GM21528 (cell line): ENCODE measurements around the gene FAM13A.

Experiments
- ATAC-seq: cut with Tn5 transposase; IDR thresholded peaks from one replicate; pipeline ENCODE4 v1.9.1; 2021; ENCODE audit warnings: mild to moderate bottlenecking, moderate library complexity; ENCODE audit not compliant: unreplicated experiment, low FRiP score

Gene FAM13A

GRCh38 chr4:88818631-88819470 is 238.1 kb downstream of the FAM13A start:
- no peak for ATAC-seq

DNA sequence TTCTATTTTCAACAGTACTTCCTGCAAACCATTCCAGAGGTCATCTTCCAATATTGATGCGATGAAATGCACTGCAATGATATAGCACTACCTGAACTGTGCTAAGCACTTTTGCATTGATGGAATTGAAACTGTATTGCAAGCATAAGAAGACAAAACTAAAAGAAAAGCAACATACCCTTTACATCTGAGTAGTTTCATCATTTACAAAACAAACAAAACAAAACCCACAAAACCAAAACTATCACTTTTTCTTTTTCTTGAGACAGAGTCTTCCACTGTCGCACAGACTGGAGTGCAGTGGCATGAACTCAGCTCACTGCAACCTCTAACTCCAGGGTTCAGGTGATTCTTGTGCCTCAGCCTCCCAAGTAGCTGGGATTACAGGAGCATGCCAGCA is 239.2 kb downstream of the FAM13A start:
- ATAC-seq: no peak

GRCh38 chr4:88816360-88816759 is 240.6 kb downstream of the FAM13A start:
- no peak for ATAC-seq

GRCh38 chr4:88814043-88814617 is 242.9 kb downstream of the FAM13A start:
- no peak for ATAC-seq

- no peak for ATAC-seq
These were observed 244.0 kb downstream of the FAM13A start for GRCh38 chr4:88813013-88813412.

DNA sequence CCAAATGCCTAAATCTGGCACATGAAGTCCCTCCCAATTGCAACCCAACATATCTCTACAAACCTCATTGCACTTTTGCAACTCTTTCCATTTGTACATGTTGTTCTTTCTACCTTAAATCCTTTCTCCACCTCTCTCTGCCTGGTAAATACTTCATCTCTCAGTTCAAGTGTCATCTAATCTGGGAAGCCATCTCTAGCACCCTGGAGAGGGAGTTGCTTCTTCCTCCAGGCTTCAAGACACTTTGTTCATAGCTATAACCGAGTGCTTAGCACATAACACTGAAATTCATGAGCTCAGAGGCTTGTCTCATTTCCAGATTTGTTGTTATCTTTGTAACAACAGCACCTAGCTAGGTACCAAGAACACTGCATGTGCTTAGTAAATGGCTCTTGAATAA is 244.6 kb downstream of the FAM13A start:
- ATAC-seq: no peak

DNA sequence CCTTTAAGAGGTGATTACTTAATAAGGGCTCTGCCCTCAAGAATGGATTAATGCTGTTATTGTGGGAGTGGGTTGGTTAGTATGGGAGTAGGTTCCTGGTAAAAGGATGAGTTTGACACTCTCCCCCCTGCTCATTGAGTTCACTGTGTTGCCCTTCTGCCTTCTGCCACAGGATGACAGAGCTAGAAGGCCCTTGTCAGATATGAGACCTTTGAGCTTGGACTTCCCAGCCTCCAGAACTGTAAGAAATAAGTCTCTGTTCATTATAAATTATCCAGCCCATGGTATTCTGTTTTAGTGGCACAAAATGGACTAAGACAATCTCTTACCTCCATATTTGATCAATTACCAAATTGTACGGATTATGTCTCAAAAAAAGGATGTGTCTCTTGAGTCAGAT is 245.1 kb downstream of the FAM13A start:
- ATAC-seq: no peak

DNA sequence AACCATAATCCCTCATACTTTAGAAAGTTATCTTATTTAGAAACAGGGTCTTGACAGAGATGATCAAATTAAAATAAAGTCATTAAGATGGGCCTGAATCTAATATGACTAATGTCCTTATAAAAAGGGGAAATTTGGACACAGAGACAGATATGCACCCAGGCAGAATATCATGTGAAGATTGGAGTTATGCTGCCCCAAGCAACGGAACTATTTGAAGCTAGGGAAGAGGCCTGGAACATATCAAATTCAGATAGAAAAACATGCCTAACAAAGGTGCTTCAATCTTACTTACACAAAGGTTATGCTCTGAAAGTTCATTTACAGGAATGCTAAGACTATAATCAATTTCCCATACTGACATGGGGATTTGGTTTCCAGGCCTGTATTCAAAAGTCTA is 246.7 kb downstream of the FAM13A start:
- ATAC-seq: no peak

- ATAC-seq: no peak
These were observed 247.3 kb downstream of the FAM13A start for GRCh38 chr4:88809576-88810219.

DNA sequence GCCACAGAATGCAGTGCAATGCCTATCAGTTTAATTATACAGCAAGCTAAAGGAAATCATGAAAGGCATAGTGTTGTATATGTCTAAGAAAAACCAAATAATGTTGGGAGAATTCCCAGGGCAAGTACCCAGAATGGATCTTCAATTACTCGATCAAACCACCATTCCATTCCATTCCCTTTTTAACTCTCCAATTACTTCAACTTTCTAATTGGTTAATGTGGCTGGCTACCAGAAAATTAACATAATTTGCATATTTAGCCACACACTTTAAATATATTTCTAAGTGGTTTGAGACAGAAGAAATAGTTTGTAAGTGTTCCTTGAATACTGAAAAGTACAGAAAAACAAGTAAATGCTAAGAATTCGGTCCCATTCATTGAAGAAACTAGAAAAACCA is 247.9 kb downstream of the FAM13A start:
- no peak for ATAC-seq

GRCh38 chr4:88807499-88807898 is 249.5 kb downstream of the FAM13A start:
- ATAC-seq: no peak

DNA sequence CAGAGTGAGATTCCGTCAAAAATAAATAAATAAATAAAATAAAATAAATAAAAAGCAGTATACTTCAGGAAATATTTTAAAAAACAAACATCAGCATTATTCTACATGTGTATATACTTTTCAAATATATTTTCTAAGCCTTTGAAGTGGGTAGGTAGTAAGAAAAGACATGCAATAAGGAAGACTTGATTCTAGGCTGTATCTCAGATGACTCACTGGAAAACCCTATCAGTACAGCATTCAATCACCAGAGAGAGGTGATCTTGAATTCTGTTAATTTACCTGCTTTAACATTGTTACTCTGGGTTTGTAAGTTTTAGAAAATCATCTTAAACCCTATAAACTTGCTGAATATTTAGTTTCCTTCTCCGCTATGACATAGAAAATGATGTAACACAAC is 252.8 kb downstream of the FAM13A start:
- no peak for ATAC-seq

- ATAC-seq: peak; percentile 62
These were observed 253.3 kb downstream of the FAM13A start for GRCh38 chr4:88803600-88804096.

DNA sequence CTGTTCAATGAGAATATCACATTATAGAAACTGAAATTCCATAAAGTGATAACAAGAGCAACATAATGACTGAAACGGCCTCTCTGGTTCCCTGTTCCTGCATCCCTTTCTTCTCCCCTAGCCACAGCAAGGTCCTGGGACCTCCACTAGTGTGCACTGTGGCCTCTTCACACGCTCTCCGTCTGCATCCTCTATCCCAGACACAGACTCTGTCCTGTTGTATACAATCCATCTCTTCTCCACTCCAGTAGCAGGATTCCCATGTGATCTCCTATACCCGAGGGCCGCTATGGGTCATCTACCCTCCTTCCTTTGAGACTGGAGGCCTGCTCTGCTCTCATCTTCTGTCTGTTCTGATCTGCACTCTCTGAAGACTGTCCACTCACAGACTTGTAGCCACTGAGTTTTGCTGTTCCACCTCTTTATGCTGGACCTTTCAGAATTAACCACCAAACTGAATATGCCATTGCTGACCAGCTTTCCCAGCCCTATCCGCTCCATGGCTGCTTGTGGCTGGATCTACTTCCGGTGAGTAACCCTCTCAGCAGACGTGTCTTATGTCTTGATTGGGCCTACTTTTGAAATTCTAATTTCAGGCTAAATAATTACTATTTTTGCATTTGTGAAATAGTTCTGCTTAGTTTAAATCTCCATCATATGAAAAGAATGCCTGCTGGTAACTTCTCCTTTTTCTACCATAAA is 254.2 kb downstream of the FAM13A start:
- ATAC-seq: no peak

GRCh38 chr4:88802138-88802537 is 254.8 kb downstream of the FAM13A start:
- ATAC-seq: no peak

GRCh38 chr4:88799900-88800299 is 257.1 kb downstream of the FAM13A start:
- ATAC-seq: no peak

DNA sequence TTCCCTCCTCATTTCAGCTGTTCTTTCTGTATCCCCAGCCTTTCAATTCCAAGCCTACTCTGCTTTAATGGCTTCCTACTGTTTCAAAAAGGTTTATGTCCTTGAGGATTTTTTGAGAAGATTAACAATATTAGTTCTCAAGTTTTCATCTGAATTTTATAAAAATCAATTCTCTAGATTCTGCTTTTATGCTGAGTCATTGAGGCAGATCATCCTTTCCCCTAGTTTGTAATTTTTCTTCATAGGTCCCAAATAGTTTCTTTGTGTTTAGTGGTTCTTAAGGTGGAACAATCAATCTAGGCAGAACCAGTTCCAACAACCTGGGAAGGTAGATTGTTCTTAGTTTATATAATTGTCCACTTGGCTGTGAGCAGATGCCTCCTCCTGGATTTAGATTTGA is 259.3 kb downstream of the FAM13A start:
- no peak for ATAC-seq

DNA sequence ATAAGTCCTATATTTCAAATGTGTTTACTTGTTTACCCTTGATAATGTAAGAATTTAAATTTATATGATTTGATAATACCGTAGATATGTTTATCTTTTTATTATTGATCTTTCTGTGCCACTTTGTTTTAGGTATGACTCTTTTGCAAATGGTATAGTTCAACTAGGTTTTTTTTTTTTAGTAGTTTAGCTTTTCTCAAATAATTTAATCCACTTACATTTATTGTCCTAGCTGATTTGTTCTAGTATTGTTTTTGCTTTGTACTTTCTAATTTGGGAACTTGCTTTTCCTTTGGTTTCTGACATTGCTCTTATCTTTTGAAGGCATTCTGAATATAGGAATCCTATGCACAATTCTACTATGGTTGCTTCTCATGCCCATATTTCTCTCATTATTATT is 260.4 kb downstream of the FAM13A start:
- ATAC-seq: no peak

DNA sequence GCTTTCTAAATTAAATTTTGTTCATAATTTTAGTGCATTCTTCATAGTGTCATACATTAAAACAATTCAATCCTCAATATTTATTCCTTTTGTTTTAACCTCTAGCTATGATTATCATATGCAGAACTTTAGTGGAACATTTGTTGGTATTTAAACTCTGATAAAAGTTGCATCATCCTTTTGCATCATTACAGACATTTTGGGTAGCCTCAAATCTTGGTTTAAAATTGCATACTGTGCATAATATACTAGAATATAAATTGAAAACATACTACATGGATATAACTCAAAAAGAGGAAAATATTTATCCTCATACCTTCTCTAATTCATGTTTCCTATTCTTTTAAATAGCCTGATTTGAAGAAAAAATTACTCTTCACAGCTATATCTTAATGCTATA is 262.0 kb downstream of the FAM13A start:
- no peak for ATAC-seq

DNA sequence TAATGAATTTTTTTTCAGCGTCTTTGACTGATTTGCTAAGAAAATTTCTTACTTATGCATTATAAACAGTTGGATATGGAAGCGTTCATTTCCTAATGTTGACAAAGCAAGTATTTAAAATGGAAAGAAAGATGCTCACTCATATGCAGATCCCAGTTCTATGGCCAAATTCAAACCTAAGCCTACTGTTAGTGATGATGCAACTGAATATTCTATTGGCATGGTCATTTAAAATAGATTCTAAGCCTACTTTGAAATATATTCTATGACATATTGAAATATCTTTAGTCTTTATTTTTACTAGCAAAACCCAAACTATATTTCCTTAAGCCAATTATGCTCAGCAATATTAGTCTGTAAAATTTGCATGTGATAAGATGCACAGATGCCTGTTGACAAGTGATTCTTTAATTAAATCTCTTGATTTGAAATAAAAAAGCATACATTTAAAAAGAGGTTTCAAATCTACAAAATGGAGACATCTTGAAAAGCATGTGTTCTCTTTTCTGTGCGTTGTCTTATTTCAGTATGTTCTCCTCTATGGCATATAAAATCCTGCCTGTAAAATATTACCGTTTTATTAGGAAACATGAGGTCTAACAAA is 262.8 kb downstream of the FAM13A start:
- ATAC-seq: no peak

- ATAC-seq: no peak
These were observed 263.5 kb downstream of the FAM13A start for GRCh38 chr4:88793475-88793874.
